Adrenal gland (tissue), 5 donors: Measurements from ENCODE around the gene RASD2.

ENCODE experiments used
- POLR2A ChIP-seq, 2 donors: fragments of 450-650 bp; IDR thresholded peaks; one replicate each; pipeline ENCODE4 v1.6.1; 2017; ENCODE audit warnings: antibody characterized with exemption in 2 of 2, mild to moderate bottlenecking in 2 of 2, moderate library complexity in 1 of 2
- TF ChIP-seq, protein P1 (sequence below), 6 experiments: fragments of 450-650 bp in 4 of 6; fragments of 200-600 bp in 2 of 6; sonication (generic) in 1 of 6; IDR thresholded peaks; 1 replicate in 5 of 6; 2 replicates in 1 of 6; pipeline versions ENCODE4 v1.5.1 to v1.8.0; 2016 to 2021; ENCODE audit warnings: antibody characterized with exemption in 6 of 6, mild to moderate bottlenecking in 2 of 6, moderate library complexity in 1 of 6
- donor health status: DM: no; HTN: no; CAD: no.

- TF ChIP-seq, protein P1, sequence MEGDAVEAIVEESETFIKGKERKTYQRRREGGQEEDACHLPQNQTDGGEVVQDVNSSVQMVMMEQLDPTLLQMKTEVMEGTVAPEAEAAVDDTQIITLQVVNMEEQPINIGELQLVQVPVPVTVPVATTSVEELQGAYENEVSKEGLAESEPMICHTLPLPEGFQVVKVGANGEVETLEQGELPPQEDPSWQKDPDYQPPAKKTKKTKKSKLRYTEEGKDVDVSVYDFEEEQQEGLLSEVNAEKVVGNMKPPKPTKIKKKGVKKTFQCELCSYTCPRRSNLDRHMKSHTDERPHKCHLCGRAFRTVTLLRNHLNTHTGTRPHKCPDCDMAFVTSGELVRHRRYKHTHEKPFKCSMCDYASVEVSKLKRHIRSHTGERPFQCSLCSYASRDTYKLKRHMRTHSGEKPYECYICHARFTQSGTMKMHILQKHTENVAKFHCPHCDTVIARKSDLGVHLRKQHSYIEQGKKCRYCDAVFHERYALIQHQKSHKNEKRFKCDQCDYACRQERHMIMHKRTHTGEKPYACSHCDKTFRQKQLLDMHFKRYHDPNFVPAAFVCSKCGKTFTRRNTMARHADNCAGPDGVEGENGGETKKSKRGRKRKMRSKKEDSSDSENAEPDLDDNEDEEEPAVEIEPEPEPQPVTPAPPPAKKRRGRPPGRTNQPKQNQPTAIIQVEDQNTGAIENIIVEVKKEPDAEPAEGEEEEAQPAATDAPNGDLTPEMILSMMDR (IDR thresholded peaks at IDR 0.05), result no peak
- no peak for TF ChIP-seq POLR2A (IDR thresholded peaks at IDR 0.05)
Measured at GRCh38 chr22:35509451-35509850, 31.2 kb upstream of the RASD2 start.
